GM19397 (cell line): ENCODE results near the gene KLF5.
"Not testable (repeated sequence)": the region's sequence is repeated elsewhere in the genome, so short reads cannot be mapped to it uniquely, and the experiment has no call there.

Experiments used
- ATAC-seq: cut with Tn5 transposase; IDR thresholded peaks from one replicate; pipeline ENCODE4 v1.9.1; 2021; ENCODE audit warnings: mild to moderate bottlenecking, moderate library complexity; ENCODE audit not compliant: unreplicated experiment

Gene KLF5

DNA sequence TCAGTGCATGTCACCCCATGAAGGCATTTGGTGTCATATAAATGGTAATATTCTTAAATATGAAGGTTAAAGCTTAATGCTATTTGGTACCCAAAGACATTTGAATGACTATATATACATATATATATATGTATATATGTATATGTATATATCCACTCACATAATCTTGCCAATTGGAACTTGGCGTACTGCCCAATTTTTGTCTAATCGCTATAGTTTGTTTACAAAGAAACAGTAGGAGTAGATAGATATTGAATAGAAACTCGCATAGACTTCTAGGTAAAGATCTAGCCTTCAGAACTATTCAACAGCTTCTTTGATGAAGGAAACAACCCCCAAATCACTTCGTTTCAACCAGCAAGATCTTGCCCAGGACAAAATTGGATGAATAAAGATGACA is 24.1 kb downstream of the KLF5 start:
- ATAC-seq = no peak

- no peak for ATAC-seq
Measured at GRCh38 chr13:73088332-73088935, 29.6 kb downstream of the KLF5 start.

DNA sequence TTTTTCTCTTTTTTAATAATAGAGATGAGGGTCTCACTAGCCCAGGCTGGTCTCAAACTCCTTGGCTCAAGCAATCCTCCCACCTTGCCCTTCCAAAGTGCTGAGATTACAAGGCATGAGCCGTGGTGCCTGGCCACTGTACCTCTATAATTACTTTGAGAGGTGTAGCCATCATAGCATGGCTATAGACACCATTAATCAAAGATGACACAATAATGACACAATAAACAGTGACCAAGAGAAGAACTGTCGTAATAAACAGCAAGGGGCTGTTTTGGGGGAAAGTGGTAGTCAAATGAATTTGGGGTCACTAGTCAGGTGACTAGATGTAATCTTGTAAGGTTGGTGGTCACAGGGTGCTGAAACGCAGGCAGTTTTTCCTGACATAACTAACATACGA is 30.4 kb downstream of the KLF5 start:
- ATAC-seq = no peak

- no peak for ATAC-seq
Measured at GRCh38 chr13:73090116-73090822, 31.5 kb downstream of the KLF5 start.

- no peak for ATAC-seq
Measured at GRCh38 chr13:73090823-73091187, 32.0 kb downstream of the KLF5 start.

DNA sequence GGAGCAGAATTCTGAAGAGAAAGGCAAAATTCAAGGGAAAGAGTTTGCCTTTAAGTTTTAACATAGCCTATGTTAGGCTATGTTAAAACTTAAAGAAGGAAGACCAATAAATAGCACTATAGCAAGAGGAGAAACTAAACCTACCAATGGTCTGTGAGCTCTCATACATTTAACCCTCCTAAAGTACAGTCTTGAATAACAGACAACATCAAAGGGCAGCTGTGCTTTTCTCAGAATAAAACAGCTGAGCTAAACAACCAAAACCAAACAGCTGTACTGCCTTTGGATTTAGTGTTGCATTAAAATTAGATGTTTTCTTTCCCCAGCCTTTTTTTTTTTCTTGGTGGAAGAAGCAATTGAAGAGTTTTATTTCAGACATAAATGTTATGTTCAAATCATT is 34.0 kb downstream of the KLF5 start:
- ATAC-seq = no peak

GRCh38 chr13:73096173-73096572 is 37.4 kb downstream of the KLF5 start:
- no peak for ATAC-seq

DNA sequence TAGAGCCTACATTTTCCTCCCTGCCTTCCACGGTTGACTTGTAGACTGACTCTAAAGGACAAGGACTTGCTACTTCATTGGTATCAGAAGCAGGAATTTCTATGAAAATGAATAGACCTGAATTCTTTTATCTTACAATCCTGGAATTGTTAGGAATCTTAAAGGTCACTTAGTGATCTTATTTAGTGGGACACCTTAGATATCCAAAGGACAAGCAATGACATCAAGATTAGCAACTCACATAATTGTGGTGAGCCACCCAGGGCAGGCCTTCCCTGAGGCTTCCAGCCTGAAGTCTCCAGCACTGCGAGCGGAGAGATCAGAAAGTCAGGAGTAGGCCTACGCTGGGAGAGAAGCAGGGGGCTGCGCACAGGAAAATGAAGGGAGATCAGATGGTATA is 37.8 kb downstream of the KLF5 start:
- no peak for ATAC-seq

- not testable (repeated sequence) for ATAC-seq
Measured at GRCh38 chr13:73100781-73101180, 42.0 kb downstream of the KLF5 start.

DNA sequence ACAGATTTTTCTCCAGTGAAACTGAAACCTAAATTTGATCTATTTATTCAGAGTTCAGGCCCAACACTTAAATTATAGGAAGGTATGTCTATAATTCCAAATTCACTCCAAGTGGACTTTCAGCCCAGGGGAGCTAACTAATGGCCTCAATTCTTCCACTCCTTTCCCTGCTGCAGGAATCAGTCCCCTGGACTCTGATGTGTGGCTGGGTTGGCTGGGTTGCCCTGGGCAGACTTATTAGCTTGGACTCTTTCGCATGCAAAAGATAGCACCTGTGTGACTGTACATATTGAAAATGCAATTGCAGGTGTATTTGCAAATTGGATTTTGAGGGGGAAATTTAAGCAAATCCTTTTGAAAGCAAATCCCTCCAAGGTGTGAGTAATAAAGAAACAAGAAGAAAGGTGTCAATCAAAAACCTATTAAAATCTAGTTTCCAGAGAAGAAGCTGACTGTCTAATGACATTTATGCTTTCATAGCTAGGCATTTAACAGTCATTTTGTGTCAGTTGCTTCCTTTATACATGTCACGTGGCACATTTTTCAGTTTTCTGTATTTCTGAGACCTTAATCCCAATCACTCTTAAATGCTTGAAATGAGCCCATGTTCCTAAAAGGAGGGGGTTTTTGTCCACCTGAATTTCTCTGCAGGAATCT is 42.7 kb downstream of the KLF5 start:
- no peak for ATAC-seq

DNA sequence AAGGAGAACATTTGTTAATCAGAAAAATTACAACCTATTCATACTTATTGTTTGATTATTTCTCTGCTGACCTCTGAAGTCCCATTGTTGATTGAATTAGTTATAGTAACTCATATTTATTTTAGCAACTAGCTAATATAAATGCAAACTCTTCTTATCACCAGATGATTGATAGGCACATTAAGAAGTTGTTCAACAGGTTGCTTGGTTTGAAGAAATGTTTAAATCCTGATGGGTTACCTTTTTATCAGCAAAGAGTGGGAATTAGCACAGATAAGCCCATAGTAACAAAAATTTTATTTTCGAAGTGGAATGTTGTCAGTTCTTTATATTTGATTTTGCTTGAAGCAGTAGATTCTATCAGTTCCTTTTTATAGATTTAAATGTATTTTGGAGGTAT is 44.4 kb downstream of the KLF5 start:
- no peak for ATAC-seq

DNA sequence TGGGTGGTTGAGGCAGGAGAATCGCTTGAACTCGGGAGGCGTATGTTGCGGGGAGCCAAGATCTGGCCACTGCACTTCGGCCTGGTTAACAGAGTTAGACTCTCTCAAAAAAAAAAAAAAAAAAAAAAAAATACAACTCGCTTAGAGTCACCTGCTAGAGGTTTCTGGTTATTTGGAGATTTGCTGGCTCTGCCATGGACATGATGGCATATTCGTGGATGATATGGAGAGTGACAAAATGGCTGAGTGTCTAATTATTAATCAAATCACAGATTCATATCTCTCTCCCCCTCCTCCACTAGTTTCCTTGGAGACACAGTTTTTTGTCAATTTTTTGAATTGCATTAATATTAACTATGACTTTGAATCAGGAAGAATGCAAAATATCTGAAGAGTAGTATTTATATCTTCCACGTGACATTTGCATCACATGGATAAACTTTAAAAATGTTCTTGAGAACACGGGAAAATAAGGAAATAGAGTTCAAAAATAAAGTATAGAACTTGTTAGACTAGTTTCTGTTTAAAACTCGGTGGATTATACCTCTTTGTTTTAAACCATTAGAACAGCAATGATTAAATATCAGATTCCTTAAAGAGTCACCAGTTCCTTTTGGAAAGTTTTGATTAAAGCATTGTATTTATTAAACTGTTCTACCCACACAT is 47.8 kb downstream of the KLF5 start:
- no peak for ATAC-seq

GRCh38 chr13:73107481-73107880 is 48.7 kb downstream of the KLF5 start:
- no peak for ATAC-seq

- ATAC-seq = no peak
Measured at GRCh38 chr13:73107970-73108369, 49.2 kb downstream of the KLF5 start.

DNA sequence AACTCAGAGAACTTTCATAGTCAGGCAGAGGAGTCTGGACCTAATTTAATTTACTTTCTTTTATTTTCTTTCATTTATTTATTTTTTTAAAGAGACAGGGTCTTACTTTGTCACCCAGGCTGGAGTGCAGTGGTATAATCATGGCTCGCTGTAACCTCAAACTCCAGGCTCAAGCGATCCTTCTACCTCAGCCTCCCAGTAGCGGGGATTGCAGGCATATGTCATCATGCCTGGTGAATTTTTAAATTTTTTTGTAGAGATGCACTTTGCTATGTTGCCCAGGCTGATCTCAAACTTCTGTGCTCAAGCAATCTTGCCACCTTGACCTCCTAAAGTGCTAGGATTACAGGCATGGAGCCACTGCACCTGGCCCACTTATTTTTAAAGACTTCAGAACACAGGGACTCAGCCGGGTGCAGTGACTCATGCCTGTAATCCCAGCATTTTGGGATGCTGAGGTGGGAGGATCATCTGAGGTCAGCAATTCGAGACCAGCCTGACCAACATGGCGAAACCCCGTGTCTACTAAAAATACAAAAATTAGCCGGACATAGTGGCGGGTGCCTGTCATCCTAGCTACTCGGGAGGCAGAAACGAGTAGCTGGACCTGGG is 50.6 kb downstream of the KLF5 start:
- ATAC-seq = no peak

- ATAC-seq = no peak
Measured at GRCh38 chr13:73109969-73110368, 51.2 kb downstream of the KLF5 start.

- no peak for ATAC-seq
Measured at GRCh38 chr13:73110814-73111213, 52.0 kb downstream of the KLF5 start.

DNA sequence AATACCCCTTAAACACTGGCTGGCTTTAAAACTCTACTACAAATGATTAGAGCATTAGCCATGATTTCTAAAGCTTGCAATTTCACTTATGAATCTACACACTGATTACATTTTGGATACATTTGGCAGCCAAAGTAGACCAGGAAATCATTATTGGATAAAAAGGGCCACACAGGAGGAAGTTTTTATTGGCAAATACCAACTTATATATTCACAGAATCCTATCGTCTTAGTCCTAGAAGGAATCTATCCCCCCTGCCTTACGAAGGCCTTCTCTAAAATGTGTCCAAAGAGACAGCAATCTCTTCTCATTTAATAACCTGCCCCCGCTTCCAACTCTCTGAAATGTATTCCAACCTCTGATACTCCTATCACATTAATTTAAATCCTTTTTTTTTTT is 52.5 kb downstream of the KLF5 start:
- ATAC-seq = no peak

- ATAC-seq = no peak
Measured at GRCh38 chr13:73119612-73120011, 60.8 kb downstream of the KLF5 start.
